ENCODE results near the gene CLDN9. TPM values are rescaled to one million over a fixed set of nuclear protein-coding genes. Genes with fewer than 3 reads are reported as not detected.
"Not testable (repeated sequence)": the region's sequence is repeated elsewhere in the genome, so short reads cannot be mapped to it uniquely, and the experiment has no call there.

The CLDN9 gene
- total and polyA plus RNA-seq, 2 donors = 0.19 to 0.98 TPM

GRCh38 chr16:3051494-3051893, 38.8 kb downstream of the CLDN9 start:
- peaks cover 3 to 17% of the 10 kb centered on the region in 2 donors for H3K4me1 ChIP-seq (ENCODE audit: control insufficient read depth in 2 of 2, insufficient read depth in 2 of 2, low read length in 2 of 2)
- 85% methylated on average over 9 of the region's 9 CpGs for WGBS
- peaks cover 29 to 50% of the 10 kb centered on the region in 2 donors for H3K27me3 ChIP-seq (ENCODE audit: control insufficient read depth in 2 of 2, insufficient read depth in 1 of 2, low read length in 1 of 2)
- no peak overlapping the region for H3K4me3 ChIP-seq (ENCODE audit: low read length in 2 of 2)
- no peak overlapping the region for H3K27ac ChIP-seq (ENCODE audit: low read depth in 1 of 2, low read length in 1 of 2)
- DNase-seq (ENCODE audit: low read depth in 6 of 9, low spot score in 9 of 9) = no peak
- H3K9me3 ChIP-seq (ENCODE audit: control insufficient read depth in 2 of 2, insufficient read depth in 1 of 2, low read length in 1 of 2) = peaks cover 0 to 4% of the 10 kb centered on the region in 2 donors
- H3K36me3 ChIP-seq (ENCODE audit: control insufficient read depth in 2 of 2, insufficient read depth in 2 of 2, low read length in 1 of 2) = peaks cover 8 to 14% of the 10 kb centered on the region in 2 donors

- 75% methylated on average over 11 of the region's 12 CpGs for WGBS
- Histone ChIP-seq H3K27me3 (ENCODE audit: control insufficient read depth in 2 of 2, insufficient read depth in 1 of 2, low read length in 1 of 2) (peaks cover 17 to 37% of the 10 kb centered on the region in 2 donors), H3K36me3 (ENCODE audit: control insufficient read depth in 2 of 2, insufficient read depth in 2 of 2, low read length in 1 of 2) (peaks cover 8 to 18% of the 10 kb centered on the region in 2 donors), H3K4me1 (ENCODE audit: control insufficient read depth in 2 of 2, insufficient read depth in 2 of 2, low read length in 2 of 2) (peaks cover 3 to 20% of the 10 kb centered on the region in 2 donors), H3K27ac (ENCODE audit: low read depth in 1 of 2, low read length in 1 of 2) (peak overlapping the region in 1 of 2 donors; percentile 43)
- not testable (repeated sequence) for H3K9me3 ChIP-seq (ENCODE audit: control insufficient read depth in 2 of 2, insufficient read depth in 1 of 2, low read length in 1 of 2); H3K4me3 ChIP-seq (ENCODE audit: low read length in 2 of 2); DNase-seq (ENCODE audit: low read depth in 6 of 9, low spot score in 9 of 9)
Measured at GRCh38 chr16:3052571-3053329, 40.0 kb downstream of the CLDN9 start.

GRCh38 chr16:3053330-3053710, 40.6 kb downstream of the CLDN9 start:
- H3K27ac ChIP-seq (ENCODE audit: low read depth in 1 of 2, low read length in 1 of 2); H3K4me3 ChIP-seq (ENCODE audit: low read length in 2 of 2); DNase-seq (ENCODE audit: low read depth in 6 of 9, low spot score in 9 of 9); H3K9me3 ChIP-seq (ENCODE audit: control insufficient read depth in 2 of 2, insufficient read depth in 1 of 2, low read length in 1 of 2): not testable (repeated sequence)
- 95% methylated on average over 13 of the region's 13 CpGs for WGBS
- H3K27me3 ChIP-seq (ENCODE audit: control insufficient read depth in 2 of 2, insufficient read depth in 1 of 2, low read length in 1 of 2) = peaks cover 11 to 34% of the 10 kb centered on the region in 2 donors
- H3K36me3 ChIP-seq (ENCODE audit: control insufficient read depth in 2 of 2, insufficient read depth in 2 of 2, low read length in 1 of 2) = peaks cover 8 to 20% of the 10 kb centered on the region in 2 donors
- H3K4me1 ChIP-seq (ENCODE audit: control insufficient read depth in 2 of 2, insufficient read depth in 2 of 2, low read length in 2 of 2) = peaks cover 8 to 24% of the 10 kb centered on the region in 2 donors

- Histone ChIP-seq H3K9me3 (ENCODE audit: control insufficient read depth in 2 of 2, insufficient read depth in 1 of 2, low read length in 1 of 2) (no peaks in the 10 kb centered on the region), H3K4me3 (ENCODE audit: low read length in 2 of 2) (no peak overlapping the region), H3K36me3 (ENCODE audit: control insufficient read depth in 2 of 2, insufficient read depth in 2 of 2, low read length in 1 of 2) (peaks cover 8 to 20% of the 10 kb centered on the region in 2 donors), H3K27ac (ENCODE audit: low read depth in 1 of 2, low read length in 1 of 2) (no peak overlapping the region), H3K27me3 (ENCODE audit: control insufficient read depth in 2 of 2, insufficient read depth in 1 of 2, low read length in 1 of 2) (peaks cover 0 to 18% of the 10 kb centered on the region in 2 donors), H3K4me1 (ENCODE audit: control insufficient read depth in 2 of 2, insufficient read depth in 2 of 2, low read length in 2 of 2) (peaks cover 16 to 35% of the 10 kb centered on the region in 2 donors)
- WGBS = 62% methylated on average over 17 of the region's 17 CpGs
- DNase-seq (ENCODE audit: low read depth in 6 of 9, low spot score in 9 of 9) = no peak
Measured at GRCh38 chr16:3054965-3055733, 42.4 kb downstream of the CLDN9 start.

- Histone ChIP-seq H3K4me1 (ENCODE audit: control insufficient read depth in 2 of 2, insufficient read depth in 2 of 2, low read length in 2 of 2) (peaks cover 22 to 40% of the 10 kb centered on the region in 2 donors), H3K36me3 (ENCODE audit: control insufficient read depth in 2 of 2, insufficient read depth in 2 of 2, low read length in 1 of 2) (peaks cover 8 to 20% of the 10 kb centered on the region in 2 donors), H3K27me3 (ENCODE audit: control insufficient read depth in 2 of 2, insufficient read depth in 1 of 2, low read length in 1 of 2) (peaks cover 0 to 13% of the 10 kb centered on the region in 2 donors)
- H3K4me3 ChIP-seq (ENCODE audit: low read length in 2 of 2); H3K27ac ChIP-seq (ENCODE audit: low read depth in 1 of 2, low read length in 1 of 2); DNase-seq (ENCODE audit: low read depth in 6 of 9, low spot score in 9 of 9); H3K9me3 ChIP-seq (ENCODE audit: control insufficient read depth in 2 of 2, insufficient read depth in 1 of 2, low read length in 1 of 2): not testable (repeated sequence)
- 90% methylated on average over 9 of the region's 9 CpGs for WGBS
Measured at GRCh38 chr16:3055734-3056115, 43.0 kb downstream of the CLDN9 start.

GRCh38 chr16:3056336-3057180, 43.8 kb downstream of the CLDN9 start:
- Histone ChIP-seq H3K27me3 (ENCODE audit: control insufficient read depth in 2 of 2, insufficient read depth in 1 of 2, low read length in 1 of 2) (peaks cover 0 to 5% of the 10 kb centered on the region in 2 donors), H3K27ac (ENCODE audit: low read depth in 1 of 2, low read length in 1 of 2) (no peak overlapping the region), H3K4me3 (ENCODE audit: low read length in 2 of 2) (no peak overlapping the region), H3K36me3 (ENCODE audit: control insufficient read depth in 2 of 2, insufficient read depth in 2 of 2, low read length in 1 of 2) (peaks cover 8 to 20% of the 10 kb centered on the region in 2 donors), H3K9me3 (ENCODE audit: control insufficient read depth in 2 of 2, insufficient read depth in 1 of 2, low read length in 1 of 2) (no peaks in the 10 kb centered on the region), H3K4me1 (ENCODE audit: control insufficient read depth in 2 of 2, insufficient read depth in 2 of 2, low read length in 2 of 2) (peaks cover 22 to 44% of the 10 kb centered on the region in 2 donors)
- no peak for DNase-seq (ENCODE audit: low read depth in 6 of 9, low spot score in 9 of 9)
- 97% methylated on average over 19 of the region's 19 CpGs for WGBS

GRCh38 chr16:3057181-3058138, 44.7 kb downstream of the CLDN9 start:
- Histone ChIP-seq H3K9me3 (ENCODE audit: control insufficient read depth in 2 of 2, insufficient read depth in 1 of 2, low read length in 1 of 2) (no peaks in the 10 kb centered on the region), H3K27ac (ENCODE audit: low read depth in 1 of 2, low read length in 1 of 2) (no peak overlapping the region), H3K4me3 (ENCODE audit: low read length in 2 of 2) (peak overlapping the region; percentile 82 to 89), H3K27me3 (ENCODE audit: control insufficient read depth in 2 of 2, insufficient read depth in 1 of 2, low read length in 1 of 2) (peaks cover 0 to 5% of the 10 kb centered on the region in 2 donors), H3K4me1 (ENCODE audit: control insufficient read depth in 2 of 2, insufficient read depth in 2 of 2, low read length in 2 of 2) (peaks cover 22 to 49% of the 10 kb centered on the region in 2 donors), H3K36me3 (ENCODE audit: control insufficient read depth in 2 of 2, insufficient read depth in 2 of 2, low read length in 1 of 2) (peaks cover 8 to 20% of the 10 kb centered on the region in 2 donors)
- DNase-seq (ENCODE audit: low read depth in 6 of 9, low spot score in 9 of 9) = no peak
- WGBS = 95% methylated on average over 22 of the region's 22 CpGs
